ENCODE results near the gene WWC2.

The WWC2 gene

DNA sequence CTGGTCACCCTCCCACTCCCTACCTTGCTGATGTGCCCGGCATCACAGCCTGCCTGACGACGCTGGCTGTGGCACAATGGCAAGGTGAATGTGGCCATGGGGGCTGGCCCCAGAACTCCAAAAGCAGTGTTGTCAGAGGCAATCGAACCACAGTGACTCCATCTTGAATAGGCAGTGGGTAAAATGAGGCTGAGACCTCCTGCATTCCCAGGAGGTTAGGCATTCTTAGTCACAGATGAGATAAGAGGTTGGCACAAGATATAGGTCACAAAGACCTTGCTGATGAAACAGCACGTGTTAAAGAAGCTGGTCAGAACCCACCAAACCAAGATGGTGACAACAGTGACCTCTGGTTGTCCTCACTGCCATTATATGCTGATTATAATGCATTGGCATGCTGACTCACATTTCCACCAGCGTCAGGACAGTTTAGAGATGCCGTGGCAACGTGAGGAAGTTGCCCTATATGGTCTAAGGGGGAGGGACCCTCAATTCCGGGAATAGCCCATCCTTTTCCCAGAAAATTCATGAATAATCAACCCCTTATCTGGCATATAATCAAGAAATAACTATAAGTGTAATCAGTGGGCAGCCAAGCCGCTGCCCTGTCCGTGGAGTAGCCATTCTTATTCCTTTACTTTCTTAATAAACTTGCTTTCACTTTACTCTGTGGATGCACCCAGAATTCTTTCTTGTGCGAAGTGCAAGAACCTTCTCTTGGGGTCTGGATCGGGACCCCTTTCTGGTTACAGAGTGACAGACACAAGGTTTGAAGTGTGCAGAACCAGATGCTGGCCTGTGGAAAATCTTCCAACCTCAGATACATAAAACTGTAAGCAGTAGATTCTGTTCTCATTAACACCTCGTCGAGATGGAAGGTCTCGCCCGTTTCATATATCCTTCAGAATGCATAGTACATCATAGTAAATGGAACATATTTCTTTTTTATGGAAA is 249.9 kb downstream of the WWC2 start:
- no peak for DNase-seq (ENCODE audit: low read depth in 3 of 3, low spot score in 1 of 3)

DNA sequence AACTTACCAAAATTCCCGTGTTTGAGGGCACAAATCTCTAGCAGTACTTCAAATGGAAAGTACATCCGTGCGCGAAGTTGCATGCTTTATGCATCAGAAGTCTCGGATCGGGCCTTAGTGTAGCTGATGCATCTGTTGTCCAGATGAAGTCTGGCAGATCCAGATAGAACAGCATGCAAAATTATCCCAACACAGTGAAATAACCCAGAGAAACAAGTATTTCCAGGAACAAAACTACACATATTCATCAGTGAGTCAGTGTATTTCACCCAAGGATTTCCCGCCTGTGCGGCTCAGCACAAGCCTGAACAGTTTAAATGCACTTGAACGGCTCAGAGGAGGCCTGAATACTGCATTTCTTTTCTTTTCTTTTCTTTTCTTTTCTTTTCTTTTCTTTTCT is 250.6 kb downstream of the WWC2 start:
- no peak for DNase-seq (ENCODE audit: low read depth in 3 of 3, low spot score in 1 of 3)

DNA sequence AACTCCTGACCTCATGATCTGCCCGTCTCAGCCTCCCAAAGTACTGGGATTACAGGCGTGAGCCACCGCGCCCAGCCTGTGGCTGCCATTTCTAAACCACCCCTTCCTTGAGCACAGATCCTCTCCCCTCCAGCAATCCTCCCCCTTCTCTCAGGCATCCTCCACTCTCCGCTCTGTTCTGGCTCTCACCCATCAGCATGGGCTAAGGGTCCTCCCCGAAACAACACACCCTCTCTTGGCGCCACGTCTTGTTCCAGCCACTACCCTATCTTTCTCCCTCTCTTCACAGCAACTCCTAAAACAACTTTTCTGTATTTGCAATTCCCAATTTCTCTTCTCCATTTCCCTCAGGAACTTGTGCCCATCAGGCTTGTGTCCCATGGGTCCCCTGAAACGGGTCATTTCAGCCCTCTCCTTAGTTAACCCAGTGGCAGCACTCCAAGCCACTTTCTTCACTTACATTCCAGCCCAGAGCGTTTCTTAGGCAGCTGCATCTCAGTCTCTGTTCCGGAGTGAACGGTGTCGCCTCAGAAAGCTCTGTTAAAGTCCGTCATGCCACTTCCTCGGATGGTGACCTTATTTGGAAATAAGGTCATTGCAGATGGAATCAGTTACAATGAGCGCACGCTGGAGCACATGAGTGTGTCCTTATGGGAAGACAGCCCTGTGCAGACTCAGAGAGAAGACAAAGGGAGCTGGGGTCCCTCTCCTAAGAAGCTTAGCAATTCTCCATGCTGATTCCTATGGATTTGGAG is 251.4 kb downstream of the WWC2 start:
- DNase-seq (ENCODE audit: low read depth in 3 of 3, low spot score in 1 of 3), result no peak

DNA sequence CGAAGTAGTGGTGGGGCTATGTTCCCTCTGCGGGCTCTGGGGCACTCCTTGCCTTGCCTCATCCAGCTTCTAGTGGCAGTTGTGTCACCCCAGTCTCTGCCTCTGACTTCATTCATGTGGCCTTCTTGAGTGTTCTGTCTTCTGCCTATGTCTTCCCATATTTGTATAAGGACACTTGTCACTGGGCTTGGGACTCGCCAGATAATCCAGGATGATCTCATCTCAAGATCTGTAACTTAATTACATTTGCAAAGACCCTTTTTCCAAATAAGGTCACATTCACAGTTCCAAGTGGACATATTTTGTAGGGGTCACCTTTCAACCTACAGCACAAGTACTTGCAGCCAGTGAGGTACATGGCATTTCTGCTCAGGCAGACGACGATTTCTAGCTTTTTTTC is 253.5 kb downstream of the WWC2 start:
- DNase-seq (ENCODE audit: low read depth in 3 of 3, low spot score in 1 of 3), result no peak

DNA sequence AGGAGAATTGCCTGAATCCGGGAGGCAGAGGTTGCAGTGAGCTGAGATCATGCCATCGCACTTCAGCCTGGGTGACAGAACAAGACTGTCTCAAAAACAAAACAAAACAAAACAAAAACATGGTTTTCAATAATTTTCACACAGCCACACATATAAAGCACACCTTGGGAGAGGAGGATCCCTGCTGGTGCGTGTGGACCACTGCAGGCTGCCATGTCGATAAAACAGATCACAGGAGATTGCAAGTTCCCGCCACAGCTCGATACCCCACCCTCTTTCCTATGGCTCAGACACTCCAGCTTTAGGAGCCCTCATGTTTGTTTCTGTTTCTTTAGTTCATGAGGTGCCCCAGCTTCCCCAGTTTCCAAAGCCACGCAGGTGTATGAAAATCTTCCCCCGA is 254.5 kb downstream of the WWC2 start:
- DNase-seq (ENCODE audit: low read depth in 3 of 3, low spot score in 1 of 3), result no peak

DNA sequence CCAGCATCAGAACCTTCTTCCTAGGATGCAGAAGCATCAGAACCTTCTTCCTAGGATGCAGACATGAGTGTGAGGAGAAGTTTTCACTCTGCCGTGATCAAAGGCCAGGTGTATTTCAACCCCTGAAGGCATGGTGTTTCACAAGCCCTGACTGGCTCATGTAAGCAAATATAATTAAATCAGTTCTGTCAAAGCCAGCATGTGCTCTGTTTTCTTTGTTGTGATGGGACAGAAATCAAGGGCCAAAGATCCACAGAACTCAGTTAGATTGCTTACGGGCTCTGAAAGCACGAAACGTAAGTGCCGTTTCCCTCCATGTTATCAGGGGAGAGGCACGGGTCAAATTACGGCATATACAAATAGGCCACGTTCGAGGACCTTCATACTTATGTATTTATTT is 255.2 kb downstream of the WWC2 start:
- no peak for DNase-seq (ENCODE audit: low read depth in 3 of 3, low spot score in 1 of 3)

DNA sequence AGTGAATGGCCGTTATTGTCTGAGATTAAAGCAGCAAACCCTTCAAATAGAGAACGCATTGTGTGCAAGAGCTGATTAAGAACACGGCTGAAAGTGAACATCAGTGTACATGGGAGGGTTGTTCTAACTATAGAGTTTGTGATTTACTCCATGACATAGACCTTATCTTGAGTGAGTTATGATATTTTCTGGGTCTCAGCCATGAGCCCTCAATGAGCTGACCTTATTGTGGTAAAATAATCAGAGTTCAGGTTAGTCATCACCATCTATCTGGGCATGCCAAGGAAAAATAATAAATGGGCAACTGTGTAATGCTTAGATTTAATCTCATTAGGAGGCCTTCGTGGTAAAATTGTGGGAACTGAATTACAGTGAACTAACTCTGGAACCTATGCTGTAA is 256.3 kb downstream of the WWC2 start:
- no peak for DNase-seq (ENCODE audit: low read depth in 3 of 3, low spot score in 1 of 3)

DNA sequence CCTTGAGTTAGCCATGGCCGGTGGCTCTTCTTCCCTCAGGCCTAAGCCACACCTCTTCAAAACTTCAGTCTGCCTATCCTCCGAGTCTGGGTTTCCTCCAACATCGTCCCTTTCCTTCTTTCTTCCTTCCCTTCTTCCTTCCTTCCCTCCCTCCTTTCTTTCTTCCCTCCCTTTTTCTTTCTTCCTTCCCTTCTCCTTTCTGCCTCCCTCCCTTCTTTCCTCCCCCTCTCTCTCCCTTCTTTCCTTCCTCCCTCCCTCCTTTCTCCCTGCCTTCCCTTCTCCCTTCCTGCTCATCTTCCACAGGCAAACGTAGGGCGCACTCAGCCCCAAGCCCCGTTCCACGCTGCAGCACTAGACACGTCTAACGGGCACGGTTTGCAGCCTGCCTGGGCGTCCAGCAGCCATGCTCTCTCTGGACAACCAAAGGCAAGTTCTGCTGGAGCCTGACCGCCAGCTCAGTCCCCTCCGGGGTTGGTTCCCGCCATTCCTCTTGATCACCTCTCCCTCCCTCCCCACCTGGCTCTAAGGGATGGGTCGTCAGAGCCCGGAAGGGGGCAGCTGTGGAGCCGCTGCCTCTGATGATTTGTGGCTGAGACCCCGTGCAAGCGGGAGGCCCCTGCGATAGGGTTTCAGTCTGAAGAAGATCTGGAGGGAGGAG is 257.2 kb downstream of the WWC2 start:
- no peak for DNase-seq (ENCODE audit: low read depth in 3 of 3, low spot score in 1 of 3)

DNA sequence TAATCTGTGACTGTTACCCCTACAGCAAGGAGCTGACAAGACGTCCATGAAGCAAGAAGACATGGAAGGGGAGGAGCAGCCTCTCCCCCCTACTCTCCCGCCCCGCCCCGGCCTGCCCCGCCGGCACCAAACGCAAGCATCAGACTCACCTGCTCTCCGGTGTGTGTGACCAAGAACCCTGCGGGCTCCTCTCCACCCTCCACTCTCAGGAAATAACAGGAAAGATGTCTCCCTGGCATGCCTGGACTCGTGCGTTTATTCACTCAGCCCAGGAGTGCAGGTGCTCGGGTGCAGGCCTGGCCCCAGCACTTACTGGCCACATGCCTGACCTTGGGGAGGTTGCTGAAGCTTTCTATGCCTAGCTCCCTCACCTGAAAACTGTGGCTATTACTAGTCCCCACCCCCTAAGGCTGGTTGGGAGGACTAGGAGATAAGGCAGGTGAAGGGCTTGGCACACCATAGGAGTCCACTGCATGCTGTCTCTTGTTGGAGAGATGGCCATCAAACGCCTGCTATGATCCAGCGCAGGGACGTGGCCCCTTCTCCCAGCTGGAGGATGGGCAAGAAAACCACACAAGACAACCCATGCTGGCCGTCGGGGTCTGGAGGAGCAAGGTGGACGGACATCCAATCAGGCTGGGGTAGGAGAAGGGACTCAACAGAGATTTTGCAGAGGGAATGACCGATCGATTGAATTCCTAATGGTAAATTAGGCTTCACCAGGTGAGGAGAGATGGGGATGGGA is 258.0 kb downstream of the WWC2 start:
- no peak for DNase-seq (ENCODE audit: low read depth in 3 of 3, low spot score in 1 of 3)

DNA sequence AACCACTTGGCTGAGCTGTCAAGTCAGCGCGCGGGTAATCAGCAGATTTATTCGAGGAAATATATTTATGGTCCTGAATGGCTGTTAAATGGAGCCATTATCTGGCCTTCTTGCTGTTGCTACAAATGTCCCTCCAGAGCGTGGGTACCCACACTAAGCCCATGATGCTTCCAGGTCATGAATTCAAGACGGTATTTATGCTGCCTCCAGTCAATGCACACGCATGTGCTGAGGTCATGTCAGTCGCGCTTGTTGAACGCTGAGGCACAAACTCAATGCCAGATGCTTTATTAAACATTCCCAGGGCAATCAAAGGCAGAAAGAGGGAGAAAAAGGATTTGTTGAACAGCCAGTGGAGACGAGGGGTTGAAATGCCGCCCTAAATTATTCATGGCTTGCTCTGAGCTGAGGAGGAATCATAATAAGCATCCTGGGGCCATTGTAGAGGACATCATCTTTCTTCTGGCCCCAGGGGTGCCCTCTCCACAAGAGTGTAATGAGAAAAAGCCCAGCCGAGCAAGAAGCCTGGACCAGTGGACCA is 259.2 kb downstream of the WWC2 start:
- no peak for DNase-seq (ENCODE audit: low read depth in 3 of 3, low spot score in 1 of 3)

DNA sequence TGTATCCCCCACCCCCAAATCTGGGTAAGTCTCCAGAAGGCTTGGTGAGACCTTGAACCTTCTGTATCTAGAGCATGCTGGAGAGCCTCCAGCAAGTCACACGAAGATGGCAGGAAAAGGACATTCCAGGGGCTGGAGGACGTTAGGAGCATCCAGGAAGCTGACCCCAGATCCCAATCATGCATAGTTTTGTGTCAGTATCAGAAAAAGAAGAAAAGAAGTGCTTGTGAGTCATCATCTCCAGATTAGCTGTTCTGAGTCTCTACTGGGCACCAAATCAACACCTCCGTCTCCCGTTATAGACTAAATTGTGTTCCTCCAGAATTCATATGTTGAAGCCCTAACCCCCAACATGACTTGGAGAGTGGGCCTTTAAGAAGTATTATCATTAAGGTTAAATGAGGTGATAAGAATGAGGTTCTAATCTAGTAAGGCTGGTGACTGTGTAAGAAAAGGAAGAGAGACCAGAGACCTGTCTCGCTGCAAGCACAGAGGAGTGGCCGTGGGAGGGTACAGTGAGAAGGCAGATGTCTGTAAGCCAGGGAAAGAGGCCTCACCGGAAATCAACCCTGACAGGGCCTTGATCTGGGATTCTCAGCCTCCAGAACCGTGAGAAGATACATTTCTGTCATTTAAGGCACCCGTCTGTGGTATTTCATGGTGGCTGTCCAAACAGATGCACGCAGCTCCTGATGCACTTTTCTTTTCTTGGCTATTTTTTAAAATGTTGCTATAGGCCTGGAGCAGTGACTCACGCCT is 261.3 kb downstream of the WWC2 start:
- DNase-seq (ENCODE audit: low read depth in 3 of 3, low spot score in 1 of 3), result no peak

DNA sequence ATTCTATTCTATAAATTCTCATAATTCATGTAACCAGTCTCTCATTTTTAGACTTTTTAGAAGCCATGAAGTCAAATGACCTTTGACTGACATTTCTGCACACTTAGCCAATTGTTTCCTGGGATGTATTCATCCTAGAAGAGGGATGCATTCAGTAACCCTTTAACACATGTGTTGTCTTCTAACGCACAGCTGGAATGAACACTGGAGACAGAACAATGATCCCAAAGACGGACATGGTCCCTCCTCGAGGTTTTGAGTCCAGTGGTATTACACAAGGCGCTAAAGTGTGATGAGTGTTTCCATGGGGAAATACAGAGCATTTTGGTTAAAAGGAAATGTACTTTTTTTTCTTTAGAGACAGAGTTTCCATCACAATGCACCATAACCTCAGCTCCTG is 263.0 kb downstream of the WWC2 start:
- no peak for DNase-seq (ENCODE audit: low read depth in 3 of 3, low spot score in 1 of 3)

DNA sequence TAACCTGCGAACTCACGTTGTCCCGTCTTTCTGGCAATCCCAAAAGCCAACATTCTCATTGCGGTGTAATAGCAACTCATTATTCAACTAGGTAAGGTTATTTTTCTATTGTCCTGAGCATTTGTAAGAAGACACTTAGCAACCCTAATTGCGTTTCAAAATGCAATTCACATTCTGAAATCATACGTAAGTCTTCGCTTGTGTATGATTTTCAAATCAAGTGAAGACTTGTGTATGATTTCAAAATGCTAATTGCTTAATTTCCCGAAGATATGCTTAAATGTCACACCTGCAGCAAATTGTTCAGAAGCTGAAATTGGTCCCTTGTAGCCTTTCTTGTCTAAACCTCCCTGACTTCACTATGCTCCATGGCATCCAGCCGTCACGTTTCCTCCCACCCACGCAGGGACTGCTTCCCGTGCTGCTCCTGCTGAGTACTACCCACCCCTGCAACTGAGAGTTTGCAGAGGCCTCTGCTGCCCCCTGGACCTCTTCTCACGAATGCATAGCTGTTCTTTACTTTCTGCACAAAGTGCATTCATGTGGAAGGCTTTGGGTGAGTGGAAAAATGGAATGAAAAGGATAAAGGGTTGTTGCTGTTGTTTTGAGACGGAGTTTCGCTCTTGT is 264.0 kb downstream of the WWC2 start:
- DNase-seq (ENCODE audit: low read depth in 3 of 3, low spot score in 1 of 3), result no peak

DNA sequence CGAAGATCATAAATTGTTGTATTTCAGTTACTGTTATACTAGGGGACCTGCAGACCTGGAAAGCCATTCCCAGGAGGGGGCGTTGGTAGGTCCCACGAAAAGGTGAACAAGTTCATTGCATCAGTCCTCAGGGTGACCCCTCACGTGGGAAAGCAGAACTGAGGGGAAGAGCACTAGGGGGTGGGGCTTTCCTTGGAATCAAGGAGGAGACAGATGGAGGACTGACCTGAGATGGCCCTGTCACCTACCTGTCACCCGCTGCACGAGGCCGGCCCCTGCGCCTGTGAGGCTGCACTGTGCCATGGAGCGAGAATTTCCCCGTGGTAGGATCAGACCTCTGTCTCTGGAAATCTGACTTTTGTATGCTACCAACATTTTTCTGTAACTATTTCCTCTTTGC is 265.0 kb downstream of the WWC2 start:
- DNase-seq (ENCODE audit: low read depth in 3 of 3, low spot score in 1 of 3), result no peak

DNA sequence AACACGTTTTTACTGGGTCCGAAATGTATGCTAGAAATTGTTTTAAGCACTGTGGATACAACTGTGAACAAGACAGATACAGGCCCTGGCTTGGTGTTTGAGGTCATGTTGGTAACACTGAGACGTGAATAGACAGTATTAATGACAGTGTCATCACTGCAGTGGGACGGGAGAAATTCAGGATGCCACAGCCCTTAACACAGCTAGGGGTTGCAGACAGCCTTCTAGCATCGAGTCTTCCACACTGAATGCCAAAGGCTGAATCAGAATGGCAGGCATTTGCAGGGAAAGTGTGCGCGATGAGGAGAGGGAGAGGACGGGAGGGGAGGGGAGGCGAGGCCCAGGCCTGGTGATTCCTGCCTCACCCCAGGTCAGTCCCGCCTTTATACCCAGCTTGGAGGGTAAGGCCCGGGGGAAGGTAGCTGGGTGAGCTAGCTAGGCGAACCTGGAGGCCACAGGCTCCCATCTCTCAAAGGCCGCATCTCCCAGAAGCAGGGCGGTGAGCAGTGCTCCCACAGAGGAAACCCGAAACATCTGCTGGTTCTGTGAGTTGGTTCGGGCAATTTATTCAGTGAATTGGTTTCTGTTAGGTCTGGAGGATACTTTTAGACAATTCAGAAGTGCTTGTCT is 267.3 kb downstream of the WWC2 start:
- DNase-seq (ENCODE audit: low read depth in 3 of 3, low spot score in 1 of 3), result no peak

DNA sequence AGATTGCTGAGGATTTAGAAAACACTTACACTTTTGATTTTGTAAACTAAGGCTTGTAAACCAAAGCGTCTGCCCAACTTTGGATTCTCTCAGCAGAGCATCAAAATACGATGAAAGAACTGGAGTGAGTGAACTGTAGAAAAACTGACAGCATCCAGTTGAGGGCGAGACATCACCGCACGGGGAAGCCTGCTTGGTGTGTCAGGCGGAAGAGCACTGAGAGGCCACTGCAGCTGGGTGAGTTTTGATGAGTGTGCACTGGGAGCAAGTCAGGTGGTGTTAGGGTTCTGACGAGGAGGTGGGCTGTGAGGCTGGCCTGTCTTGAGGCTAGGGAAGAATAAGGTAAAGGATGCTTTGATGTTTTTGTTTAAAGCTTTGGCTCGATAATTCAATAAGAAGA is 270.0 kb downstream of the WWC2 start:
- no peak for DNase-seq (ENCODE audit: low read depth in 3 of 3, low spot score in 1 of 3)

All from stimulated activated CD4-positive, alpha-beta T cell treated with anti-CD3 and anti-CD28 coated beads, TNF-alpha, amount 100 ng/mL, for 1 hour (primary cell).